ENCODE measurements around the gene ASCC3. TPM values are rescaled to one million over a fixed set of nuclear protein-coding genes. Genes with fewer than 3 reads are reported as not detected.

The ASCC3 gene
- total RNA-seq, 4 donors from 2014 or later, result 12.0 to 17.7 (median 14.7) TPM

- ATAC-seq (no peak), DNase-seq (no peak)
- no peak overlapping the region for H3K4me3 ChIP-seq
- intact Hi-C loops (cut with DNase I; ENCODE audit: low total_unique reads), result loop anchor here (5.0 kb wide), 1 partner anchor 427 kb away; no protein-coding TSS in a partner anchor
- no peak overlapping the region for H3K27ac ChIP-seq
- no peaks in the 10 kb centered on the region for H3K4me1 ChIP-seq
- H3K36me3 ChIP-seq, result peaks cover 0 to 8% of the 10 kb centered on the region in 2 donors
- TF ChIP-seq POLR2A (IDR thresholded peaks at IDR 0.05) (no peak), CTCF (IDR thresholded peaks at IDR 0.05 in 4 of 5, conservative IDR thresholded peaks at IDR 0.05 in 1 of 5) (no peak)
- in situ Hi-C loops (cut with MboI; ENCODE audit: low sequenced_read_pairs in 4 of 4), result no loop called here
- no peaks in the 10 kb centered on the region for H3K27me3 ChIP-seq
- no peaks in the 10 kb centered on the region for H3K9me3 ChIP-seq
Measured at GRCh38 chr6:100514660-100515059, 366.5 kb downstream of the ASCC3 start.

GRCh38 chr6:100512203-100512862 is 368.8 kb downstream of the ASCC3 start:
- intact Hi-C loops (cut with DNase I; ENCODE audit: low total_unique reads) (loop anchor here (5.0 kb wide), 1 partner anchor 425 kb away; no protein-coding TSS in a partner anchor), in situ Hi-C loops (cut with MboI; ENCODE audit: low sequenced_read_pairs in 4 of 4) (no loop called here)
- DNase-seq (no peak), ATAC-seq (peak; percentile 78 to 89)
- Histone ChIP-seq H3K9me3 (no peaks in the 10 kb centered on the region), H3K36me3 (peaks cover 0 to 17% of the 10 kb centered on the region in 2 donors), H3K4me1 (no peaks in the 10 kb centered on the region), H3K27ac (peak overlapping the region in 1 of 4 donors; percentile 54), H3K27me3 (no peaks in the 10 kb centered on the region), H3K4me3 (no peak overlapping the region)
- TF ChIP-seq CTCF (IDR thresholded peaks at IDR 0.05 in 4 of 5, conservative IDR thresholded peaks at IDR 0.05 in 1 of 5) (no peak), POLR2A (IDR thresholded peaks at IDR 0.05) (no peak)

GRCh38 chr6:100509101-100509500 is 372.0 kb downstream of the ASCC3 start:
- H3K36me3 ChIP-seq, result peaks cover 0 to 17% of the 10 kb centered on the region in 2 donors
- no peak overlapping the region for H3K27ac ChIP-seq
- intact Hi-C loops (cut with DNase I; ENCODE audit: low total_unique reads), result no loop called here
- H3K27me3 ChIP-seq, result no peaks in the 10 kb centered on the region
- H3K4me3 ChIP-seq, result no peak overlapping the region
- H3K4me1 ChIP-seq, result no peaks in the 10 kb centered on the region
- TF ChIP-seq CTCF (IDR thresholded peaks at IDR 0.05 in 4 of 5, conservative IDR thresholded peaks at IDR 0.05 in 1 of 5) (no peak), POLR2A (IDR thresholded peaks at IDR 0.05) (no peak)
- ATAC-seq (no peak), DNase-seq (no peak)
- in situ Hi-C loops (cut with MboI; ENCODE audit: low sequenced_read_pairs in 4 of 4), result no loop called here
- no peaks in the 10 kb centered on the region for H3K9me3 ChIP-seq

GRCh38 chr6:100506651-100507050 is 374.5 kb downstream of the ASCC3 start:
- Histone ChIP-seq H3K4me3 (no peak overlapping the region), H3K9me3 (no peaks in the 10 kb centered on the region), H3K27me3 (no peaks in the 10 kb centered on the region), H3K36me3 (peaks cover 0 to 14% of the 10 kb centered on the region in 2 donors), H3K27ac (no peak overlapping the region), H3K4me1 (no peaks in the 10 kb centered on the region)
- ATAC-seq (no peak), DNase-seq (no peak)
- in situ Hi-C loops (cut with MboI; ENCODE audit: low sequenced_read_pairs in 4 of 4) (no loop called here), intact Hi-C loops (cut with DNase I; ENCODE audit: low total_unique reads) (no loop called here)
- TF ChIP-seq CTCF (IDR thresholded peaks at IDR 0.05 in 4 of 5, conservative IDR thresholded peaks at IDR 0.05 in 1 of 5), result no peak
- no peak for TF ChIP-seq POLR2A (IDR thresholded peaks at IDR 0.05)

All from gastrocnemius medialis (tissue), 4 donors.